NCI-H446 (cell line): ENCODE measurements around the gene MRPL43.

Source experiments
- DNase-seq, 2 experiments: peaks; one replicate each; lab custom pipeline; 2025; lab: John Stamatoyannopoulos, UW

The MRPL43 gene

GRCh38 chr10:101019440-101019703, 32.1 kb upstream of the MRPL43 start:
- no peak for DNase-seq

- DNase-seq, result peak in 1 of 2 experiments; percentile 52
Observed at GRCh38 chr10:101018600-101019439, 31.5 kb upstream of the MRPL43 start.

DNA sequence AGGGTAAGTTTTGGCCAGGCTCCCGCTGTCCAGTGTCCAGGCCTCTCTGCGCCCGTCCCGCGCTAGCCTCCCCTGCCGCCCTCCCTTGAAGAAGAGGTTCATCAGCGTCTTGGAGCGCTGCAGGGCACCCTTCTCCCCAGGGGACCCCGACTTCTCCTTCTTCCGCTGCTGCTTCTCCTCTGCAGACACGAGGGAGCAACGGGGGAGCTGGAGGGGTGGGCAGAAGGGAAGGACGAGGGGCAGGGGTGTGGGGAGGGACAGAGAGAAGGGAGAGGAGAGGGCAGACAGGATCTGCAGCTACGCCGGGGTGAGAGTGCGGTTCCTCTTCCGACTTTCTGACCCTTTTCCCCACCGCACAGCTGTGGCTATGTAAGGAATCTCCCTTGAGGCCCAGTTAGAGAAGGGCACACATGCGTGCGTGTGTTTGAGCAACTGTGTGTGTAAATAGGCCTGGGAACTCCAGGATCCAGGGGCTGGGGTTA, 30.9 kb upstream of the MRPL43 start:
- DNase-seq, result no peak

DNA sequence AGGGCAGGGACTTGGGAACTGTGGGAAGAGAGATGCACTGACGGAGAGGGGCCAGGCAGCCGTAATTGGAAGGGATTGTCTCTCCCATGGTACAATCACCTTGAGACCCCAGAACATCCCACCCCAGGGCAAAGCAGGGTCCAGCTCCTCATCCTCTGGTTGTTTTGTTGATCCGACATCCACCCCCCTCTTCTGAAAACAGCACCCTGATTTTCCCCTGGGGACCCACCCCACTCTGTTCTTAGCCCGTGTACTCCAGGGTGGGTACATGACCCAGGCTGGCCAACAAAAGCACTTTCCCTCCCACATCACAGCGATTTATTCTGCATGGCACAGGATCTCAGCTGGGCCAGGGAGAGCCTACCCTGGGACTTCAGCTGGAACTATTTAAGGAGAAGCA, 29.5 kb upstream of the MRPL43 start:
- no peak for DNase-seq

DNA sequence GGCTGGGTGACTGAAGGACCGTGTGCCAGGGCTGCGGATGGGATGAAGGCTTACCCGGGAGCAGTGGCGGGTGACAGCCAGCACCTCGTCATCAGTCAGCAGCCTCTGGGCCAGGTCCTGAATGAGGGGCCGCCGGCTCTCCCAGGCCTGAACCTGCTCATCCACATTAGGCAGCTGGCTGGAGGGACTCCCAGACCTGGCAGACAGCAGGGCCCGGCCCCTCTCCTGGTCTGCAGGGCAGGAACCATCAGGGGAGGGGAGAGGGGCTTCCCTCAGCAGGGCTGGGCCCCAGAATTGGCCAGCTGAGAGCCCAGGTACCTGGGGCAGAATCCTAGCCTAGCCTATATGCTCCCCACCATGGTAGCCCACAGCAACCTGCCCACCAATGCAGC, 28.3 kb upstream of the MRPL43 start:
- DNase-seq, result no peak

- no peak for DNase-seq
Observed at GRCh38 chr10:101014966-101015581, 27.8 kb upstream of the MRPL43 start.

GRCh38 chr10:101014230-101014884, 27.1 kb upstream of the MRPL43 start:
- peak; percentile 45 to 66 for DNase-seq

- DNase-seq, result no peak
Observed at GRCh38 chr10:101013365-101013825, 26.1 kb upstream of the MRPL43 start.

- DNase-seq, result peak; percentile 38 to 77
Observed at GRCh38 chr10:101012525-101013364, 25.4 kb upstream of the MRPL43 start.

- no peak for DNase-seq
Observed at GRCh38 chr10:101011517-101012423, 24.5 kb upstream of the MRPL43 start.

GRCh38 chr10:101010329-101010728, 23.0 kb upstream of the MRPL43 start:
- DNase-seq, result no peak

- no peak for DNase-seq
Observed at GRCh38 chr10:101008823-101009423, 21.6 kb upstream of the MRPL43 start.

GRCh38 chr10:101007915-101008822, 20.9 kb upstream of the MRPL43 start:
- DNase-seq, result no peak

DNA sequence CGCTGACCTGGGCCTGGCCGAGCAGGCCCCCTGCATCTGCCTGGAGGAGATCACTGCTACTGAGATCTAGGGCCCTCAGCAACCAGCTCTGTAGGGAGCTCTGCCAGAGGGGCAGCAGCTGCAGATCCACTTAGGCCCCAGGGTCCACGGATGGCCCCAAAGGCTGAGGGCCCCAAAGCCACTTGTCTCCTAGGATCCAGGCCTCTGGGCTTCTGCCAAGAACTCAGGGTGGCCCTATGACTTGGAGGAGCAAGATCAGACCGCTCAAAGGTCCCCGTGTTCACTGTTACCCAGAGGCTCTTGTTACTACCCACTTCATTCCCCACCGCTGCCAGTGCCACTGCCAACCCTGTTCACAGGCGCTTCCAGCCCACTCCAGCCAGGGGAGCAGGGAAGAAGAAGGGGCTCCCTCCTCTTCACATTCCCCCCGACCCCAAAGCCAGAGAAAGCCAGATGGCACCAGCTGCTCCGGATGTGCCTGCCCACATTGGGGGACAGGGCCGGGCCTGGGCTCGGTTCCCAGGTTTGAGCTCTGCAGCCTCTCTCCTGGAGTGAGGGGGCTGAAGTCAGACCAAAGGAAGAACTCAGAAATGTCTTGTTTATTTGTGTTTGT, 19.9 kb upstream of the MRPL43 start:
- no peak for DNase-seq

GRCh38 chr10:101006593-101007098, 19.3 kb upstream of the MRPL43 start:
- DNase-seq, result no peak

DNA sequence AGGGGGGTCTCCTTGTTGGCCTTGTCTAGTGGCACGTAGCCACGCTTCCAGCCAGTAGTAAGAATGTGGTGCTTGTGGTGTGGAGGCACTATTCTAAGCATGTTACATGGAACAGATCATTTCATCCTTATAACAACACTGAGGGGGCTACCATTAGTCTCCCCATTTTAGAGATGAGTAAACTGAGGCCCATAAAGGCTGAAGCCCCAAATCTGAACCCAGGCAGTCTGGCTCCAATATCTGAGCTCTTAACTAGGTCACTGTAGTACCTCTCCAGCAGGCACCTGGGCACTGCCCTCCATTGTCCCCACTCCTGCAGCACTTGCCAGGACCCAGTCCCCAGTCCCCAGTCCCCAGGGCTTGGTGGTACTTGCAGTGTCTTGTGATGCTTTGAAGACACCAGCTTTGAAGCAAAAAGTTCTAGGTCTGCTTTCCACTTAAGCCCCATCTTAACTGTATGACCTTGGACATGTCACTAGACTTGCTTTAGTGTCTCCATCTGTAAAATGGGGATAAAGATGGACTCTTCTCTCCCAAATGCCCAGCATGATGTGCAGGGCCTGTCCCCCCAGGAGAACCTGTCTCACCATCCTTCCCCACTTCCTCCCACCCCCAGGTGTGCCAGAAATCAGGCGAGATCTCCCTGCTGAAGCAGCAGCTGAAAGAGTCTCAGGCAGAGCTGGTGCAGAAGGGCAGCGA, 18.7 kb upstream of the MRPL43 start:
- no peak for DNase-seq

GRCh38 chr10:101005361-101005760, 18.1 kb upstream of the MRPL43 start:
- no peak for DNase-seq

DNA sequence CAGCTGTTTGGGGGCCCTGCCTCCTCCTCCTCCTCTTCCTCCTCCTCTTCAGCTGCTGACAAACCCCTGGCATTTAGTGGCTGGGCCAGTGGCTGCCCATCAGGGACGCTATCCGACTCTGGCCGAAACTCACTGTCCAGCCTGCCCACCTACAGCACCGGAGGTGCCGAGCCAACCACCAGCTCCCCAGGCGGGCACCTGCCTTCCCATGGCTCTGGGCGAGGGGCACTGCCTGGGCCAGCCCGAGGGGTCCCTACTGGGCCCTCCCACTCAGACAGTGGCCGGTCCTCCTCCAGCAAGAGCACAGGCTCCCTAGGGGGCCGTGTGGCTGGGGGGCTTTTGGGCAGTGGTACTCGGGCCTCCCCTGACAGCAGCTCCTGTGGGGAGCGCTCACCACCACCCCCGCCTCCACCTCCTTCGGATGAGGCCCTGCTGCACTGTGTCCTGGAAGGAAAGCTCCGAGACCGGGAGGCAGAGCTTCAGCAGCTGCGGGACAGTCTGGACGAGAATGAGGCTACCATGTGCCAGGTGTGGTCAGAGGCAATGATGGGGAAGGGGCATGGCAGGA, 16.4 kb upstream of the MRPL43 start:
- DNase-seq, result no peak
